ENCODE data around the gene SLC16A9. TPM values are rescaled to one million over a fixed set of nuclear protein-coding genes. Genes with fewer than 3 reads are reported as not detected.

The SLC16A9 gene
- total RNA-seq, 1 donor from 2014 or later, result 2.9 TPM

DNA sequence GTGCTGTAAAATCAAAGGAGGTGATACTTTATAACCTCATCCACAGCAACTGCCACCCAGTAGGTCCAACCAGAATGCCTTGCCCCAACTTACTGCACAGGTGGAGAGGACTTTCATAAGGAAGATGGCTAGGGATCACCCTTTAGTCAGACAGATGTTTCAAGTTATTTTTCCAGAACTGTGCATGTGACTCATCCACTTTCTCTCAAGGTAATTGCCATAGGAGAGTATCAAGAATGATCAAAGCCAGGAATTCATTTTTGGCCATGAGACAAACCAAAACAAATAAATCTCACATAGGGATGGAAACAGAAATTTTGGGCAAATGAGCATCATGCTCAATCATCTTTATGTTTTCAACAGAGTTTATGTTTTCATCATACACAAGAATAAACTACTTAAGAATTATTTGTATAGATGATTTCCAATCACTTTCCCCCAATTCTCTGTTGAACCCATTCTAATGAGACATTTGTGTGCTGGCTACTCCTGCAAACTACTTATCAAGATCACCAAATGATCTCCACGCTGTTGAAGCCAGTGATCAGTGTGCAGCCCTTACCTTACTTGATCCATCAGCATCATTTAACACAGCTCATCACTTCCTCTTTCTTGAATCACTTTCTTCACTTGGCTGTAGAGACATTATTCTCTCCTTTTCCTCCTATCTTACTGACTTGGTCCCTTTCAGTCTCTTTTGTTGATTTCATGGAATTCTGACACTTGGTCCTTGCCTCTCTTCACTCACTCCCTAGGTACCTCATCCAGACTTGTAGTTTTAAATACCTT, 74.0 kb downstream of the SLC16A9 start:
- no peak for TF ChIP-seq CTCF (conservative IDR thresholded peaks at IDR 0.05; ENCODE audit: low read depth, low read length)
- no peak overlapping the region for H3K4me3 ChIP-seq (ENCODE audit: low read depth, low read length)
- DNase-seq (ENCODE audit: low read depth), result no peak

GRCh38 chr10:59634102-59634501, 75.5 kb downstream of the SLC16A9 start:
- no peak for DNase-seq (ENCODE audit: low read depth)
- no peak for TF ChIP-seq CTCF (conservative IDR thresholded peaks at IDR 0.05; ENCODE audit: low read depth, low read length)
- H3K4me3 ChIP-seq (ENCODE audit: low read depth, low read length), result no peak overlapping the region

DNA sequence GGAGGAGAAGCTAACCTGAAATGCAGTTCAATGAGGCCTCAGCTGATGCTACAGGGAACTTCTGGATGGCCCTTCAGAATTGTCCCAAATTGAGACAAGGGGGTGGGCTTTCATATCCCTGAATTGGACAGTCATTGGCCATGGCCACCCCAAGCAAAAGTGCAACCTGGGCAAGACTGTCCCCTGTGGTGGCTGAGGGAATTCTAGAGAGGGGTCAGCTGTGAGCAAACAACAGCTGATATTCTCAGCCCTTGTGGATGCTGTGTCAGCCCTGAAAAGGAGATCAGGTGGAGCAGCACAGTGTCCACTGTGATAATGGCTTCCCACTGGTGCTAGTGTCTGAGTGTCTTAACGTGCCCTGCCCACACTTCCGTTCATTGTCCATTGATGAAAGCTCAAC, 76.6 kb downstream of the SLC16A9 start:
- no peak overlapping the region for H3K4me3 ChIP-seq (ENCODE audit: low read depth, low read length)
- TF ChIP-seq CTCF (conservative IDR thresholded peaks at IDR 0.05; ENCODE audit: low read depth, low read length), result no peak
- DNase-seq (ENCODE audit: low read depth), result no peak

DNA sequence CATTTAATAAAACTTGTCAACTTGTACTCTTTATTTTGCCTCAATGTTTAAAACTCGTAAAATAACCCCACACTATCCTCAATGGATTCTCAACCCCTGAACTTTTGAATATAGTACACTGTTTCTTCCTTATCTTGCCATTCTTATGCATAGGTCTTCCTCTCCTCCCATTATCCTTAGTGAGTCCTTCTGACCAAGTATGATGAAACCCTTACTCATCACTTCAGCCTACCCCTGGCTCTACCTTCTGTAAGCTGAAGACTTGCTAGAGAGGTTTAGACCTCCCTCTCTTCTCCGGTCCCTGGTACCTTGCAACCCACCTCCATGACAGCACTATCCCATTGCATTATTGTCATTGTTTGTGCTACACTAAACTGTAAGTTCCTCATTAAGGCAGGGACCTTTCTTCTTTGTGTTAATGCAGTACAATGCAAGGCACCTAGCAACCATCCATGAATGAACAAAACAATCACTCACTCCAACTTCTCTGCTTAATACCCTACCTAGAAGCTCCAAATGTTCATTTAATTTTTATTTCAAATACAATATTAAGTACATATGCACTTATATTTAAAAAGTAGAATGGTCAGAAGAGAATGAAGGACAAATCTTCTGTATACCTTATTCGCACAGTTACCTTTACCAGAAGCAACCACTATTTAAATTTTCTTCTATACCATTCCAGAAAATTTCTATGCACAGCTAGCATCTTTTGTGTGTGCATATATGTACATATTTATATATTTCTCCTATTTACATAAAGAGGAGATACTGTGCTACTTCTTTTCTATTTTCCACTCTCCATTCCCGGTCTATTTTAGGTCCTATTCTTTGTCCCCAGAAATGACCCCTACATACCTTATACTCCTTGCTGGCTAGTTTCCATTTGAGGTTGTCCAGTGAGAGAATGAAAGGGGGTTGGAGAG, 77.5 kb downstream of the SLC16A9 start:
- no peak for TF ChIP-seq CTCF (conservative IDR thresholded peaks at IDR 0.05; ENCODE audit: low read depth, low read length)
- DNase-seq (ENCODE audit: low read depth), result no peak
- H3K4me3 ChIP-seq (ENCODE audit: low read depth, low read length), result no peak overlapping the region

DNA sequence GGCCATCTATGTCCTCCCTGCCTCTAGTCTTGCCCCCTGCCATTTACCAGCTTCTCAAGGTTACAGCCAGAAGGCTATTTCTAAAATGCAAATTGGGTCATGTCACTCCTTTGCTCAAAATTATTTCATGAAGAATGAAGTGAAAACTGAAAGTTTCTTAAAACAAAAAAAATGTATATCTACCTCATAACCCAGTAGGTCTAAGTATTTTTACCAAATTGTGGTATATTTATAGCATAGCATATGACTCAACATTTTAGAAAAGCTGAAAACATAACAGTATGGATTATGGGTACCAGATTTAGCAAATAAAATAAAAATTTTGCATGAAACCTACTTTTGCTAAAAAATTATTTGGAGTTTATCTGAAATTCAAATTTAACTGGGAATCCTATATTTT, 78.4 kb downstream of the SLC16A9 start:
- TF ChIP-seq CTCF (conservative IDR thresholded peaks at IDR 0.05; ENCODE audit: low read depth, low read length), result no peak
- no peak overlapping the region for H3K4me3 ChIP-seq (ENCODE audit: low read depth, low read length)
- no peak for DNase-seq (ENCODE audit: low read depth)

GRCh38 chr10:59628965-59629364, 80.7 kb downstream of the SLC16A9 start:
- H3K4me3 ChIP-seq (ENCODE audit: low read depth, low read length), result no peak overlapping the region
- no peak for DNase-seq (ENCODE audit: low read depth)
- no peak for TF ChIP-seq CTCF (conservative IDR thresholded peaks at IDR 0.05; ENCODE audit: low read depth, low read length)
